HL-60 (cell line): ENCODE data around the gene BRS3.

Experiments used
- DNase-seq, 2 experiments: peaks; one replicate each; pipeline ENCODE4 v3.0.0-alpha.2; 2010 to 2020; ENCODE audit warnings: low read depth in 1 of 2, low spot score in 1 of 2
- H3K27ac ChIP-seq: fragments of 250-450 bp; sonication (Bioruptor Pico); replicated peaks from 2 replicates; pipeline ENCODE4 v1.5.1; 2020; ENCODE audit warnings: mild to moderate bottlenecking, moderate library complexity
- H3K27me3 ChIP-seq: fragments of 250-450 bp; sonication (Bioruptor Pico); 2 replicates; pipeline ENCODE4 v1.5.1; 2021; ENCODE audit warnings: mild to moderate bottlenecking, moderate library complexity; ENCODE audit not compliant: insufficient read depth, poor library complexity, severe bottlenecking
- H3K4me3 ChIP-seq: replicated peaks from 2 replicates; pipeline ENCODE4 v1.5.1; 2011; ENCODE audit warnings: mild to moderate bottlenecking, control low read depth, low read length; ENCODE audit not compliant: insufficient read depth
- CTCF ChIP-seq: IDR thresholded peaks from one replicate; pipeline ENCODE4 v1.5.1; 2011; ENCODE audit warnings: low read length, control low read depth, inconsistent platforms; ENCODE audit not compliant: insufficient read depth
- GABPA ChIP-seq: IDR thresholded peaks from 2 replicates; pipeline ENCODE4 v1.6.1; 2012; ENCODE audit warnings: low read depth
- POLR2AphosphoS5 ChIP-seq: IDR thresholded peaks from 2 replicates; pipeline ENCODE4 v1.6.1; 2012; ENCODE audit warnings: low read depth
- REST ChIP-seq: IDR thresholded peaks from 2 replicates; pipeline ENCODE4 v1.6.1; 2012; ENCODE audit warnings: low read depth; ENCODE audit not compliant: insufficient replicate concordance
- SPI1 ChIP-seq: IDR thresholded peaks from 2 replicates; pipeline ENCODE4 v1.6.1; 2012; ENCODE audit warnings: low read depth, mild to moderate bottlenecking, borderline replicate concordance

BRS3 gene

GRCh38 chrX:136452614-136453013 lies 35.1 kb upstream of the BRS3 start:
- TF ChIP-seq CTCF: no peak
- TF ChIP-seq POLR2AphosphoS5: no peak
- no peak for TF ChIP-seq GABPA
- no peak for TF ChIP-seq SPI1
- TF ChIP-seq REST: no peak

GRCh38 chrX:136453114-136453513 lies 34.6 kb upstream of the BRS3 start:
- no peaks in the 10 kb centered on the region for H3K27me3 ChIP-seq
- no peak for DNase-seq
- no peak overlapping the region for H3K4me3 ChIP-seq
- no peak overlapping the region for H3K27ac ChIP-seq
- no peak for TF ChIP-seq POLR2AphosphoS5
- TF ChIP-seq CTCF: no peak
- no peak for TF ChIP-seq GABPA
- no peak for TF ChIP-seq REST
- no peak for TF ChIP-seq SPI1

More at GRCh38 chrX:136452614-136453013, 35.1 kb upstream of the BRS3 start:
- H3K27ac ChIP-seq: no peak overlapping the region
- DNase-seq: no peak
- no peaks in the 10 kb centered on the region for H3K27me3 ChIP-seq
- no peak overlapping the region for H3K4me3 ChIP-seq

- no peak for TF ChIP-seq SPI1
- no peak for TF ChIP-seq CTCF
- no peak for TF ChIP-seq REST
- TF ChIP-seq POLR2AphosphoS5: no peak
- no peak for TF ChIP-seq GABPA
- no peak for DNase-seq
These were observed 34.0 kb upstream of the BRS3 start for GRCh38 chrX:136453771-136454170.

More at GRCh38 chrX:136453771-136454170, 34.0 kb upstream of the BRS3 start:
- Histone ChIP-seq H3K4me3 (no peak overlapping the region), H3K27me3 (no peaks in the 10 kb centered on the region), H3K27ac (no peak overlapping the region)
